KBM-7 (cell line): ENCODE results near the gene CDH9.

Source experiments
- DNase-seq: peaks from one replicate; pipeline ENCODE4 v3.0.0-alpha.2; 2015
- in situ Hi-C: fragments of 300-500 bp; cut with MboI; formaldehyde crosslinking; loops from 2 replicates; pipeline ENCODE4 v1.14.3; 2020; ENCODE audit warnings: low sequenced_read_pairs, low pct_unique_long_range_greater_than_20kb, mixed read lengths

CDH9 gene

DNA sequence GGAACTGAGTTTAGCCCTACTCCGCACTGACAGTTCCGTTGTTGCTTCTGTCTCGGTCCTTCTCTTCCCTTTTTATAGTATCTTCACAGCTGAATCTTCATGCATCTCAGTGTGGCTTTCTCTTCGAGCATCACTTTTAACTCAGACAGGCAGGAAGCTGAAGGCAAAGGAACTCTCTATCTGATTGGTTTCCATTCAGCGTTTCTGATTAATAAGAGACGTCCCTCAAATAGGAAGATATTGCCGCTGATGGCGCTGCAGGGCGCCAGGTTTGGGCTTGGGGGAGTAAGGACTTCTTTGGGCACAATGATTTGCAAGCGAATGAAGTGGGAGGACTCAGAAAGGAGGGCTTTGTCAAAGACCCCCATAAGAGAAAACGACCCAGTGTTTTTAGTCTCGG, at the start of gene CDH9:
TSS of gene CDH9 (minus strand) at position 111 of the 400 bp plus-strand sequence. CDS start 50,253 bp downstream, outside the sequence.
- in situ Hi-C loops = no loop called here
- DNase-seq = no peak

DNA sequence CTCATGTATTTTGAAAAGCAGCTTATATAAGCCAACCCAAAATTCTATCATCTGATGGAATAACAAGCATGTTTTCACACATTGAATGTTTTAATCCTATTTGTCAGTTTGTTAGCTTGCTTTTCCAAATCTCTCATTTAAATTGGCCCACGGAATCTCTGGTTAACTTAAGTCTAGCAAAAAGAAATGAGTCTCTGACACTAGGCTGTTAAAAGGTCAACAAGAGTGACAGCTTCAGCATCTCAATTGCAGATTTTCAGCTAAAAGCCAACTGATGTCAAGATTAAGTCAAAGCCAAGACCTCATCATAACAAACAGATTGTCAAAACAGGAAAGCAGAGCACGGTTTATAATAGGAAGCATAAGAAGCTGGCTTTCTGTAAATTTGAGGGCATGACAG, 49.4 kb upstream of the CDH9 start:
- no peak for DNase-seq
- in situ Hi-C loops = no loop called here

GRCh38 chr5:27083449-27084415, 45.3 kb upstream of the CDH9 start:
- DNase-seq = no peak
- in situ Hi-C loops = no loop called here

DNA sequence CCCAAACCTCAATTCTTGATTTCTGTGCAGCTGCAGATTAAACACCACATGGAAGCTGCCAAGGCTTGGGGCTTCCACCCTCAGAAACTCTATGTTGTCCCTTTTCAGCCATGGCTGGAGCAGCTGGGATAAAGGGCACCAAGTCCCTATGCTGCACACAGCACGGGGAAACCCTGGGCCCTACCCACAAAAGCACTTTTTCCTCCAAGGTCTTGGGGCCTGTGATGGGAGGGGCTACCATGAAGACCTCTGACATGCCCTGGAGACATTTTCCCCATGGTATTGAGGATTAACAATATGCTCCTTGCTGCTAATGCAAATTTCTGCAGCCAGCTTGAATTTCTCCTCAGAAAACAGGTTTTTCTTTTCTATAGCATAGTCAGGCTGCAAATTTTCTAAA, 41.8 kb upstream of the CDH9 start:
- no peak for DNase-seq
- in situ Hi-C loops = no loop called here

GRCh38 chr5:27062451-27062850, 24.1 kb upstream of the CDH9 start:
- in situ Hi-C loops = no loop called here
- no peak for DNase-seq

GRCh38 chr5:27048510-27048909, 10.1 kb upstream of the CDH9 start:
- in situ Hi-C loops = no loop called here

DNA sequence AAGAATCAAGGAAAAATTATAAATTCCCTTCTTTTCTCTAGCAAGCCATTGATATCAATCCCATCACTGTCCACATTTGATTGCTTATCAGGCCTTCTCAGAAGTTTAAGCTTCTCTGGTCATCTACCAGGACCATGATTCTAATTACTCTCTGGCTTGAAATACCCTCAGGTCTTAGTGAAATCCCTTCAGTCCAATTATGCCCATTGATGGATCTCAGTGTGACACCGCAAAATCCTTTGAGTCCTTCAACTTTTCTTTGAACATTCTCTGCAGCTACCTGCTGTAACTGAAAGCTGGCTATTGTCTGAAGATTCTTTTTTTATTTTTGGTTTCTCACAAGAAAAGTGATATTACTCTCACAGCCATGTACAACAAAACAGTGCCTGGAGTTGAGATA, 3.0 kb upstream of the CDH9 start:
- in situ Hi-C loops = no loop called here
- DNase-seq = no peak

More at GRCh38 chr5:27048510-27048909, 10.1 kb upstream of the CDH9 start:
- DNase-seq = no peak

DNA sequence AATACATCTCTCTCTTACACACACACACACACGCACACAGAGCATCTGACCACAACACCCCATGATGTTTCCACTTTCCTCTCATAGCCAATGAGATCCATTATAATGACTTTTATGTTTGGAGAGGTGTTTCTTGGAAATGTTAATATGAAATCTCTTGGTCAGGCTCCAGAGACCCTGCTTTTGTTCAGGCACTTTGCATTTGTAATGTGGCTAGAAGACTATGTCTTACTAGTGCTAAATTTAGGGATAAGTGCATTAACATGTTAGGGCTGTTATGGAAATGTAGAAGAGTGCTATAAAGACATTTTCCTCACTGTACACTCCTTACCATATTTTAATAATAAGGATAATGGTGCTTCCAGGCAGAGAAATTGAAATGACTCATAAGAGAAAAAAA, 3.8 kb downstream of the CDH9 start:
- in situ Hi-C loops = no loop called here
- no peak for DNase-seq

DNA sequence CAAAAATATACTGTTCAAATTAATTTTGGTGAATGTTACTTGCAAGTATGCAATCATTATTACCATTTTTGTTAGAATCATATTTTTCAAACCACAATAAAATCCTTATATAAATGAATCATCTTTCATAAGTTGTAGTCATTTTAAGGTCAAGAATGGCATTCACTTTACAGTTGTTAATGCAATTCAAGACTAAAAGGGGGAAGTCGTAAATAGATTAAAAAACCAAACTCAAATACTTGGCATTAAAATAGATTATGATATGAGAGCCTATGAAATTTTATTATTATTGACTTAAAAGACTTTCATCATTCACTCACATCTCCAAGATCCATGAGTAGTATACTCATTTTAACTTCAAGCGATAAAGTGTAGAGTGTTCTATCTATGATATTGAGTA, 11.6 kb downstream of the CDH9 start:
- no peak for DNase-seq
- in situ Hi-C loops = no loop called here

- in situ Hi-C loops = no loop called here
- no peak for DNase-seq
Observed at GRCh38 chr5:27026063-27026462, 12.3 kb downstream of the CDH9 start.

DNA sequence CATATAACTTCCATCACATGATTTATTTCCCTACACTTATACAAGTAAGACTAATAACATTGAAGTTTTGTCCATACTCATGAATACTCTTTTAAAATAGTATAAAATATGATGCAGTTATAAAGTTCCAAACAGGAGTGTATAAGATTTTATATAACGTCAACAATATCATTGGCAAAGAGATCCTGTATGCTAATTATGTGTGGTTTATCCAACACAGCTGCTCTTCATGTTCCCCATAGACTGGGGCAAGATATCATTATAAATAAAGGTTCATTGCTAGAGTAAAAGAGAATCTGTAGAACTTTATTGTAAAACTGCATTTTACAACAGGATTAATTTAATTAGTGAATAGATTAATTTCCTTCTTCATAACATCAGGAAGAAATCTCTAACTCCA, 16.9 kb downstream of the CDH9 start:
- no peak for DNase-seq
- in situ Hi-C loops = no loop called here

DNA sequence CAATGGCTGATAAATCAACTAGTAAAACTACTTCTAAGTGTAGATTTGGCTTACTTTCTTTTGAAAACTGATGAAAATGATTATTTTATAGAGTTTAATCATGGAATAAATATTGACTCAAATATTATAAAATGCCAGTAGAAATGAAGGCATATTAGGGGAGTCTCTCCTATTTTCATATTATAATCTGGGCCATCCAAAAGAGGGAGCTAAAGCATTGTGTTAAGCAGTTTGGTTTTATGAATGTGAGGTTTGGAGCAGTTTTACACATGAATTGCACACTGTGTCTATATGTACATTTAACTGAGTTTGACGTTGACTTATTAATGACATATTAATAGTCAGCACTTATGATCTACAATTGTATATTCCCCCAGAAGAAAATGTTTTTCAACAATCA, 17.4 kb downstream of the CDH9 start:
- in situ Hi-C loops = no loop called here
- DNase-seq = no peak

GRCh38 chr5:27015758-27016157, 22.6 kb downstream of the CDH9 start:
- no peak for DNase-seq
- in situ Hi-C loops = no loop called here

DNA sequence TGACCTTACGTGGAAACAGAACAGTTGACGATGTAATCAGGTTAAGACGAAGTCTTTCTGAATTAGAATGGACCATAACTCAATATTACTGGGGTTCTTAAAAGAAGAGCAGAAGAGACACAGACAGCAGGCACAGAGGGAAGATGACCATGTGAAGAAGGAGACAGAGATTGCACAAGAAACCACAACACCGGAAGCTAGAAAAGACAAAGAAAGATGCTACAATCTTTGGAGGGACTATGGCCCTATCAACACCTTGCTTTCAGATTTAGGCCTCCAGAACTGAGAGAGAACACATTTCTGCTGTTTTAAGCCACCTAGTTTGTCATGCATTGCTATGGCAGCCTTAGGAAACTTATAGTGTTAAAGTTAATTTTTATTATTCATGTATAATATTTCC, 27.1 kb downstream of the CDH9 start:
- DNase-seq = no peak
- in situ Hi-C loops = no loop called here

- DNase-seq = no peak
- in situ Hi-C loops = no loop called here
Observed at GRCh38 chr5:27010646-27011045, 27.7 kb downstream of the CDH9 start.

- in situ Hi-C loops = no loop called here
Observed at GRCh38 chr5:27009540-27009915, 28.9 kb downstream of the CDH9 start.

DNA sequence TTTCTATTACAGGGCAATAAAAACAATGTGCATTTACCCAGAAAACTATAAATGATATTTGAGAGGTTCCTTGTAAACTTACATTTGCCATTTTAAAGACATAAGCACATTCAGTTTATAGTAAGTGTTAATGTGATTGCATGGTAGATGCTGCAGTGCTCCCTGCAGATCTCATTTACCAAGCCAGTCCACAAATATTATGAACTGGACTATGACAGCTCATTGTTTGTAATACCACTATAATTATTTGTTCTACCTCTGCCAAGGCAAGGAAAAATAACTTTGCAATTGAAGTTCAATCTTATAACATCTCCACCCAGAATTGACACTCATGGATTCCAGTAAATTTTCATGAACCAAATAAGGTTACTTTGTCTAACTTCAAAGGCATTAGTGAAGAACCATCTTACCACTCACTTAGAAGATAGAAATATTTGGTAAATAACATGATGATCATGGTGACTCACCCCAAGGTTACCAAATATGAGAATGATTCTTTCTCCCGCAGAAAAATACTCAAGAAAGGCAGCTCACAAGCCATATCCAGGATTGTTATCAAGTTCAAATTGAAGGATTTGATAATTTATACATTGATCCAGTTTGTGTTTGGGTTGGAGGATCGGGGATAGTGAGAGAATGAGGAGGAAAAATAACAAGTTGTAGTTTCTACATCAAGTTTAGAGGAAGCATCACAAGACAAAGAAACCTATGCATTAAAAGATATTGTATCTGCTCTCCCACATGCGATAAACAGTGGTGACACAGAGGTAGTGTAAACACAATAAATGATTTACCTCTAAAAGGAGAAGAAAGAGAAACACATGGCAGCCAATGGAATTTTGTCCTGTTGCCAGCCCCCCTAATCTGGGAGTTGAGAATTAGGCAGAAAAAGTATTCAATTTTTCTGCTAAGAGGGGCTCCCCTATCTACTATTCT, 29.5 kb downstream of the CDH9 start:
- DNase-seq = no peak
- in situ Hi-C loops = no loop called here

More at GRCh38 chr5:27009540-27009915, 28.9 kb downstream of the CDH9 start:
- no peak for DNase-seq

GRCh38 chr5:27007121-27007520, 31.3 kb downstream of the CDH9 start:
- in situ Hi-C loops = no loop called here
- no peak for DNase-seq

- no peak for DNase-seq
- in situ Hi-C loops = no loop called here
Observed at GRCh38 chr5:26986985-26987384, 51.4 kb downstream of the CDH9 start.

GRCh38 chr5:26981750-26982149, 56.6 kb downstream of the CDH9 start:
- no peak for DNase-seq
- in situ Hi-C loops = no loop called here
